NCI-H1417 (cell line): ENCODE data around the gene TNFSF13.

ENCODE experiments used
- DNase-seq, 3 experiments: peaks; one replicate each; lab custom pipeline; 2025; lab: John Stamatoyannopoulos, UW

Gene TNFSF13

DNA sequence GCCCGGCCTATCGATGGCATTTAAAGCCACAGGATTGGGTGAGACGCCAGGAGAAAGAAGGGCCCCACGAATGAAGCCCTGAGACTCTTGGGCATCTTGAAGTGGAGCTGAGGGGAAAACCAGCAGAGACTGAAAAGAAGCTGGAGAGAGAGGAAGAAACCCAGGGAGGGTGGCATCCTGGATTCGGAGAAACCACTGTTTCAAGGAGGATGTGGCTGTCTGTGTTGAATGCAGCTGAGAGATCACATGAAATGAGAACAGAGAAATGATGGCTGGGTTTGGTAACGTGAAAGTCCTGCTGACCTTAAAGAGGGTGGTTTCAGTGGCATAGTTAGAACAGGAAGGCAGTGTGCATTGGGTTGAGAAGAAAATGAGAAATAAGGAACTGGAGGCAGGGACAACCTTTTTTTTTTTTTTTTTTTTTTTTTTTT is 5.9 kb upstream of the TNFSF13 start:
- no peak for DNase-seq

- no peak for DNase-seq
Measured at GRCh38 chr17:7553356-7553755, 5.2 kb upstream of the TNFSF13 start.

DNA sequence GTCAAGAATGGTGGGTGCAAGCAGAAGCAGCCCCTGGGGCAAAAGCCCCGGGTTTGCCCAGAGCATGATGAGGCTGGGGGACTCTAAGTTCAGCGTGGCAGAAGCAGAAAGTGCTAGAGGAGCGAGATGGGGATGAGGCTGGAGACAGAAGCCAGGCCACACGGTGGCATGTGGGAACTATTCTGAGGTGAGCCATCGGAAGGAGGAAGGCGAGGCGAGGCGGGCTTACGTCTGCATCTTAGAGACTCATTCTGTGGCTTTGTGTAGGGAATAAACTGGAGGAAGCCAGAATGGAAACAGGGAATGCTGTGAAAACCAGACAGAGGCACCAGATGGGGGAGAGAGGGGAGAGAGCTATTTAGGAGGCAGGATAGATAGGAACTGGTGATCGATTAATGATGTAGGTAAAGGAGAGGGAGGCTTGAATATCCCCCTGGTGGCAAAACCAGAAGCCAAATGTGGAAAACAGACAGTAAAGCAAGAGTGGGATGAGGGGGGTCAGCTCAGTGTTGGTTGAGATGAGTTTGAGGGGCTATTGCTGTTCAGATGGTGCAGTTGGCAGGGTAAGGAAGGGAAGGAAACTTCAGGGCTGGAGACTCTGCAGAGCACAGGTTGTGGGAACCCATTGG is 3.1 kb upstream of the TNFSF13 start:
- DNase-seq, result no peak

DNA sequence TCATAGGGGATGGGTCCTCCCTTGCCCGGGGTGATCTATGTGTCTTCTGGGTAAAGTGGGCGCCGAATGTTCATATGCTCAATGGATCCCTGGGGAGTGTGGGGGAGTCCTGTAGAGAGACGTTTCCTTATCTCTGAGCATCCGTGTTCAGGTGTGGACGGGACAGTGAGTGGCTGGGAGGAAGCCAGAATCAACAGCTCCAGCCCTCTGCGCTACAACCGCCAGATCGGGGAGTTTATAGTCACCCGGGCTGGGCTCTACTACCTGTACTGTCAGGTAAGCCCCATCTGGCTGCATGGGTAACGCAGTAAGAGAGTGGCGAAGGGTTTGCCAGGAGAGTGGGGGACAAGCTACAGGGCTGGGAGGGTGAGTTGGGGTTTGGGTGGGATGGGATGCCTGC is 1.9 kb upstream of the TNFSF13 start:
- no peak for DNase-seq

DNA sequence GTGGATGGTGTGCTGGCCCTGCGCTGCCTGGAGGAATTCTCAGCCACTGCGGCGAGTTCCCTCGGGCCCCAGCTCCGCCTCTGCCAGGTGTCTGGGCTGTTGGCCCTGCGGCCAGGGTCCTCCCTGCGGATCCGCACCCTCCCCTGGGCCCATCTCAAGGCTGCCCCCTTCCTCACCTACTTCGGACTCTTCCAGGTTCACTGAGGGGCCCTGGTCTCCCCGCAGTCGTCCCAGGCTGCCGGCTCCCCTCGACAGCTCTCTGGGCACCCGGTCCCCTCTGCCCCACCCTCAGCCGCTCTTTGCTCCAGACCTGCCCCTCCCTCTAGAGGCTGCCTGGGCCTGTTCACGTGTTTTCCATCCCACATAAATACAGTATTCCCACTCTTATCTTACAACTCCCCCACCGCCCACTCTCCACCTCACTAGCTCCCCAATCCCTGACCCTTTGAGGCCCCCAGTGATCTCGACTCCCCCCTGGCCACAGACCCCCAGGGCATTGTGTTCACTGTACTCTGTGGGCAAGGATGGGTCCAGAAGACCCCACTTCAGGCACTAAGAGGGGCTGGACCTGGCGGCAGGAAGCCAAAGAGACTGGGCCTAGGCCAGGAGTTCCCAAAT is 1.3 kb upstream of the TNFSF13 start:
- DNase-seq, result no peak

DNA sequence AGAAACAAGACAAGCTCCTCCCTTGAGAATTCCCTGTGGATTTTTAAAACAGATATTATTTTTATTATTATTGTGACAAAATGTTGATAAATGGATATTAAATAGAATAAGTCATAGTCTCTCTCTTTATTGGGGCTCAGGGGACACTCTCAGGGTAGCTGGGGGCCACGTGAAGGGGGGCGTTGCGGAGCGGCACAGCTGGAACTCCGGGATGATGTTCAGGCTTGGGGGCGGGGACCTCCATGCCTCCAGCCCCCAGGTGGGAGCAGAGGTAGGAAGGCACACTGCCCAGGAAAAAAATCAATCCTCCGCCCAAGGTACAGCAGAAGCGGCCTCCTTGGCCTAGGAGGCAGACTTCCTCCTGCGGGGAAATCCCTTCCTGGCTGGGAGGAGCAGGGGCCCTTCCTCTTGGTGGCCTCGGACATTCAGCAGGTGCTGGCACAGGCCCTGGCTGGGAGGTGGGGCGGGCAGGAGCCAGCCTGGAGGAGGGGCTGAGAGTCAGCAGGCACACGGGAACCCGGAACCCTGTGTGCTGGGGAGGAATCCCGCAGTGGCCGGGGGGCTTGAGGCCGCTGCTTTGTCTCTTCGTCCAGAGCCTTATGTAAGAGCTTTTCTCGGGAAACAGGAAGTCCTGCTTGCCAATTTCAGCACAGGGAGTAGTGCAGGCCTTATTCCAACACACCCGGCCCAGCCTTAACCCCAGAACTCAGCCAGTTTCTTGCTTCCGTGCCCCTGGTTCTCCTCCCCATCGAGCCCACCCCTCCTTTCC is 591 bp upstream of the TNFSF13 start:
- DNase-seq, result peak in 2 of 3 experiments; percentile 68 to 78

DNA sequence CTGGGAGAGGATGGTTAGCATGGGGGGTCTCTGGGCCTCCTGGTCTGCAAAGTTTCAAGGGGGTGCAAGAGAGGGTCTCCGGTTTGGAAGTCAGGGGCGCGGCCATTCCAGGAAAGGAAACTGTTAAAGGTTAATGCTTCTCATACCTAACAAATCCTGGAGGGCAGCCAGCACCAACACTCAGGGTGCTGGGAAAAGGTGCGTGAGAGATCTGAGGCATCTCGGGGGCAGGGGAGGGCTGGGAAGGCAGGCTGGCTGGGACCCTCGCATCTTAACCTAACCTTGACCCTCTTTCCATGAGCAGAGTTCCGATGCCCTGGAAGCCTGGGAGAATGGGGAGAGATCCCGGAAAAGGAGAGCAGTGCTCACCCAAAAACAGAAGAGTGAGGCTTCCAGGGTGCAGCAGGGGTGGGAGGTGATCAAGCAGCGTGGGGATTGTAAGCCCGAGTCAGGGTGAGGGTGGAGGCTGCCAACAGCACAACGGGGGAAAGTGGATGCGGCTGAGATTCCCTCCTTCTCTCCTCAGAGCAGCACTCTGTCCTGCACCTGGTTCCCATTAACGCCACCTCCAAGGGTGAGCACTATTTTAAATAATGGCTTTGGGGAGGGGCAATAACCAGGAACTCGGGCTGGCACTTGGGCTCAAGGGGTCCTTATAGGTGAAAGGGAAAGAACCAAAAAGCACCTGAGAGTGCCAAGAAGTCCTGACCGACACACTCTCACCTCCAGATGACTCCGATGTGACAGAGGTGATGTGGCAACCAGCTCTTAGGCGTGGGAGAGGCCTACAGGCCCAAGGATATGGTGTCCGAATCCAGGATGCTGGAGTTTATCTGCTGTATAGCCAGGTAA is 996 bp downstream of the TNFSF13 start:
- DNase-seq, result peak in 2 of 3 experiments; percentile 15 to 50

GRCh38 chr17:7560172-7561027 is 1.9 kb downstream of the TNFSF13 start:
- peak in 2 of 3 experiments; percentile 28 to 45 for DNase-seq

GRCh38 chr17:7561028-7561575 is 2.6 kb downstream of the TNFSF13 start:
- peak; percentile 65 to 84 (median 66) for DNase-seq

DNA sequence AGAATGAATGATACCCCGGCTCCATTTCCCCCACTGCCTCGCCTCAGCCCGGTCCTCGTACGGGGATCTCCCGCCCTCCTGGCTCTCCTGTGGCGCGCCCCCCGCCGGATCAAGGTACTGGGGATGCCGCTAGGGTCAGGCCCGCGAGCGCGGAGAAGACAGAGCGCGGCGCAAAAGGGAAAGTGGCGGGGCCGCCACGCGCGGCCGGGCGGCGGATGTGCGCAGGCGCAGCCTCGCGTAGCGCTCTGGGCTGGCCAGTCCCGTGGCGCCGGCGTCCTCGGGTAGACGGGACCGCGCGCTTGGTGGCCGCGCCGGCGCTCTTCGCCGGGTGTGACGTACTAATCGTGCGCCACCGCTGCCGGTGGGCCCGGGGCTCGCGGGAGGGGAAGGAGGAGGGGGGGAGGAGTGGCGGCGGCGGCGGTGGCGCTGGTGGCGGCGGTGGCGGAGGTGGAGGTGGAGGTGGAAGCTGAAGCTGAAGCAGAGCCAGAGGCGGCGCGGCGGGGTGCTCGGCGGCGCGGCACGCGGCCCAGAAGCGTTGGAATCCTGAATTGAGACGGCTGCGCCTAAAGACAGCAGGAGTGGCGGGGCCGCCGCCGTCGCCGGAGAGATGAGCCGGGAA is 3.1 kb downstream of the TNFSF13 start, which contains the start of gene SENP3:
TSS of gene SENP3 (plus strand) at position 331 of the 619 bp plus-strand sequence. CDS start 1,158 bp downstream, outside the sequence.
- peak; percentile 83 to 86 (median 84) for DNase-seq

- DNase-seq, result no peak
Measured at GRCh38 chr17:7562208-7562605, 3.7 kb downstream of the TNFSF13 start.

- DNase-seq, result no peak
Measured at GRCh38 chr17:7563115-7563869, 4.7 kb downstream of the TNFSF13 start.

GRCh38 chr17:7569571-7569970 is 11.0 kb downstream of the TNFSF13 start:
- DNase-seq, result no peak

- DNase-seq, result no peak
Measured at GRCh38 chr17:7570351-7570750, 11.8 kb downstream of the TNFSF13 start.

GRCh38 chr17:7572338-7572587 is 13.7 kb downstream of the TNFSF13 start:
- no peak for DNase-seq

DNA sequence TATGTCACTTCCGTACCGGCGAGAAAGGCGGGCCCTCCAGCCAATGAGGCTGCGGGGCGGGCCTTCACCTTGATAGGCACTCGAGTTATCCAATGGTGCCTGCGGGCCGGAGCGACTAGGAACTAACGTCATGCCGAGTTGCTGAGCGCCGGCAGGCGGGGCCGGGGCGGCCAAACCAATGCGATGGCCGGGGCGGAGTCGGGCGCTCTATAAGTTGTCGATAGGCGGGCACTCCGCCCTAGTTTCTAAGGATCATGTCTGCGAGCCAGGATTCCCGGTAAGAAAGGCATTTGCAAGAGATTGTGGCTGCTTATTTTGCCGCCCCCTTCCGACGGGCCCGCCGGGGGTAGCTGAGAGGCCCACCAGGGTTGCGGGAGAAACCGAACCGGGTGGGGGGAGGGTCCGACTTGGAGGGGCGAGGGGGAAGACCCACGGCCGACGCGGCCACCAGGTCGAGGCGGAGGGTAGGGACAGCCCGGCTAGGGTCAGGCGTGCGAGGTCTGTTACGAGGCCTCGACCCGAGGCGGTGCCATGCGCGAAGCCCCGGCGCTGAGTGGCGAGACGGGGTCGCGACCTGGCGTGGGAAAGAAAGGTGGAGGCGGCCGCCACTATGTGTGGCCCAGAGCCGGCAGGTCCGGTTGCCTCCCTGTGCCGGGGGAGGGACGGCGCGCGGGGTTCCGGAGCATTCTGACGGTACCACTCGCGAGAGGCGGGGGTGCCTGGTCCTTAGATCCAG is 14.2 kb downstream of the TNFSF13 start:
- peak; percentile 94 to 98 (median 96) for DNase-seq

- DNase-seq, result peak; percentile 63 to 84 (median 73)
Measured at GRCh38 chr17:7573324-7574080, 15.0 kb downstream of the TNFSF13 start.
